IMR-90 (cell line): ENCODE results near the gene TMEM143. TPM values are rescaled to one million over a fixed set of nuclear protein-coding genes. Genes with fewer than 3 reads are reported as not detected.

Experiments used
- polyA plus RNA-seq, 3 experiments: library from polyadenylated mRNA; depleted of rRNA; stranded (reverse); fragments of >200 nt; gene quantifications; 2 replicates each; pipeline ENCODE4 v1.2.3, GENCODE V29; 2012; ENCODE audit warnings: low replicate concordance in 1 of 3
- total RNA-seq: library from RNA; depleted of rRNA; stranded (reverse); fragments of >200 nt; gene quantifications from 2 replicates; pipeline ENCODE4 v1.2.3, GENCODE V29; 2012; rRNA removed

The TMEM143 gene
- total and polyA plus RNA-seq, 2 of the 4 experiments (the other 2 are of a cell fraction): 1.3 to 7.6 TPM

Other genes starting within 250 kb of the TMEM143 start
- gene LIG1, start 193.6 kb downstream of the TMEM143 start, total RNA-seq: 24.9 and 30.8 TPM in 2 replicates
- gene LIG1, start 193.6 kb downstream of the TMEM143 start, polyA plus RNA-seq (2012; rRNA removed): 33.5 and 34.0 TPM in 2 replicates
- gene ZSWIM9, start 193.3 kb downstream of the TMEM143 start, total RNA-seq: 0.54 and 0.56 TPM in 2 replicates
- 2.2 and 3.4 TPM in 2 replicates for gene ZSWIM9, start 193.3 kb downstream of the TMEM143 start, polyA plus RNA-seq (2012; rRNA removed)
- gene CARD8, start 108.0 kb downstream of the TMEM143 start, total RNA-seq: 11.3 and 12.5 TPM in 2 replicates
- gene CARD8, start 108.0 kb downstream of the TMEM143 start, polyA plus RNA-seq (2012; rRNA removed): 11.8 and 15.5 TPM in 2 replicates
- 0.56 and 1.6 TPM in 2 replicates for gene ZNF114, start 93.9 kb downstream of the TMEM143 start, total RNA-seq
- 0.20 and 0.24 TPM in 2 replicates for gene ZNF114, start 93.9 kb downstream of the TMEM143 start, polyA plus RNA-seq (2012; rRNA removed)
- 128 and 147 TPM in 2 replicates for gene EMP3, start 38.4 kb downstream of the TMEM143 start, total RNA-seq
- gene EMP3, start 38.4 kb downstream of the TMEM143 start, polyA plus RNA-seq (2012; rRNA removed): 632 and 675 TPM in 2 replicates
- gene SYNGR4, start 427 bp upstream of the TMEM143 start, total RNA-seq: not detected in 2 replicates
- not detected in 2 replicates for gene SYNGR4, start 427 bp upstream of the TMEM143 start, polyA plus RNA-seq (2012; rRNA removed)
- gene KDELR1, start 27.6 kb upstream of the TMEM143 start, total RNA-seq: 57.8 and 58.8 TPM in 2 replicates
- 171 and 180 TPM in 2 replicates for gene KDELR1, start 27.6 kb upstream of the TMEM143 start, polyA plus RNA-seq (2012; rRNA removed)
- under 0.01 TPM in 2 replicates for gene GRIN2D, start 29.7 kb upstream of the TMEM143 start, total RNA-seq
- gene GRIN2D, start 29.7 kb upstream of the TMEM143 start, polyA plus RNA-seq (2012; rRNA removed): 0.23 and 0.24 TPM in 2 replicates
- 22.0 and 32.5 TPM in 2 replicates for gene GRWD1, start 82.0 kb upstream of the TMEM143 start, total RNA-seq
- gene GRWD1, start 82.0 kb upstream of the TMEM143 start, polyA plus RNA-seq (2012; rRNA removed): 22.5 and 25.2 TPM in 2 replicates
- under 0.01 and 0.18 TPM in 2 replicates for gene KCNJ14, start 91.6 kb upstream of the TMEM143 start, total RNA-seq
- 0.34 and 0.39 TPM in 2 replicates for gene KCNJ14, start 91.6 kb upstream of the TMEM143 start, polyA plus RNA-seq (2012; rRNA removed)
- 35.8 and 38.3 TPM in 2 replicates for gene CYTH2, start 105.4 kb upstream of the TMEM143 start, total RNA-seq
- 56.1 and 62.0 TPM in 2 replicates for gene CYTH2, start 105.4 kb upstream of the TMEM143 start, polyA plus RNA-seq (2012; rRNA removed)
- gene LMTK3, start 147.9 kb upstream of the TMEM143 start, total RNA-seq: 0.18 TPM in 1 of 2 replicates, not detected in the other
- gene LMTK3, start 147.9 kb upstream of the TMEM143 start, polyA plus RNA-seq (2012; rRNA removed): 0.60 and 0.87 TPM in 2 replicates
- not detected in 2 replicates for gene SULT2B1, start 188.2 kb upstream of the TMEM143 start, total RNA-seq
- gene SULT2B1, start 188.2 kb upstream of the TMEM143 start, polyA plus RNA-seq (2012; rRNA removed): 0.09 TPM in 1 of 2 replicates, not detected in the other
- not detected in 2 replicates for gene SPACA4, start 242.8 kb upstream of the TMEM143 start, total RNA-seq
- not detected in 2 replicates for gene SPACA4, start 242.8 kb upstream of the TMEM143 start, polyA plus RNA-seq (2012; rRNA removed)